Activated naive CD4-positive, alpha-beta T cell treated with anti-CD3 and anti-CD28 coated beads, Interleukin-2, amount 10 ng/mL, durations not matched to agents 7 days and 5 days (primary cell): ENCODE data around the gene COPZ1.
"Not testable (repeated sequence)": the region's sequence is repeated elsewhere in the genome, so short reads cannot be mapped to it uniquely, and the experiment has no call there.

ENCODE experiments used
- CTCF ChIA-PET: fragments of 350-600 bp; sonication (Branson Sonifier 250); formaldehyde crosslinking; loops from one replicate; lab custom pipeline; 2021; ENCODE audit warnings: antibody characterized with exemption; lab: Charles Lee
- DNase-seq: peaks from one replicate; pipeline ENCODE4 v3.0.0-alpha.2; 2020
- H3K27ac Mint-ChIP-seq: one replicate; pipeline ENCODE4 v1.8.0; 2021; ENCODE audit warnings: mild to moderate bottlenecking, moderate library complexity, mixed read lengths
- H3K27me3 Mint-ChIP-seq: one replicate; pipeline ENCODE4 v1.8.0; 2021; ENCODE audit warnings: mild to moderate bottlenecking, mixed read lengths
- H3K36me3 Mint-ChIP-seq: one replicate; pipeline ENCODE4 v1.8.0; 2021; ENCODE audit warnings: mixed read lengths
- H3K4me1 Mint-ChIP-seq: one replicate; pipeline ENCODE4 v1.8.0; 2021; ENCODE audit warnings: mixed read lengths
- H3K4me3 Mint-ChIP-seq: one replicate; pipeline ENCODE4 v1.8.0; 2021; ENCODE audit warnings: mild to moderate bottlenecking, moderate library complexity, mixed read lengths
- H3K9me3 Mint-ChIP-seq: one replicate; pipeline ENCODE4 v1.8.0; 2021; ENCODE audit warnings: mixed read lengths

Gene COPZ1

GRCh38 chr12:54300732-54301427 is 24.1 kb upstream of the COPZ1 start, which contains the start of gene NFE2:
Gene NFE2 (minus strand): TSS chr12:54301015. CDS start chr12:54295248, 5,767 bp downstream.
- no peaks in the 10 kb centered on the region for H3K9me3 Mint-ChIP-seq
- H3K36me3 Mint-ChIP-seq: no peaks in the 10 kb centered on the region
- H3K27me3 Mint-ChIP-seq: peaks cover 91% of the 10 kb centered on the region
- peak; percentile 52 for DNase-seq
- peaks cover 24% of the 10 kb centered on the region for H3K4me1 Mint-ChIP-seq
- H3K4me3 Mint-ChIP-seq: no peak within 1 kb of the TSS
- CTCF ChIA-PET: interaction anchor here (0.6 to 2.2 kb wide), 5 partner anchors 8 to 77 kb away, joined by 3 to 13 read pairs (median 4); no protein-coding TSS in a partner anchor
- H3K27ac Mint-ChIP-seq: no peak within 1 kb of the TSS

GRCh38 chr12:54301428-54302048 is 23.4 kb upstream of the COPZ1 start:
- no peaks in the 10 kb centered on the region for H3K36me3 Mint-ChIP-seq
- CTCF ChIA-PET: interaction anchor here (0.6 to 2.2 kb wide), 5 partner anchors 9 to 76 kb away, joined by 3 to 13 read pairs (median 4); partner anchors contain the start of gene COPZ1
- no peaks in the 10 kb centered on the region for H3K9me3 Mint-ChIP-seq
- no peak overlapping the region for H3K4me3 Mint-ChIP-seq
- peaks cover 24% of the 10 kb centered on the region for H3K4me1 Mint-ChIP-seq
- H3K27me3 Mint-ChIP-seq: peaks cover 91% of the 10 kb centered on the region
- no peak for DNase-seq
- H3K27ac Mint-ChIP-seq: no peak overlapping the region

- H3K27me3 Mint-ChIP-seq: peaks cover 88% of the 10 kb centered on the region
- CTCF ChIA-PET: no interaction called here
- no peak overlapping the region for H3K4me3 Mint-ChIP-seq
- peaks cover 30% of the 10 kb centered on the region for H3K4me1 Mint-ChIP-seq
- no peaks in the 10 kb centered on the region for H3K36me3 Mint-ChIP-seq
- H3K27ac Mint-ChIP-seq: no peak overlapping the region
- no peak for DNase-seq
- no peaks in the 10 kb centered on the region for H3K9me3 Mint-ChIP-seq
These were observed 21.3 kb upstream of the COPZ1 start for GRCh38 chr12:54303640-54304039.

- Mint-ChIP-seq H3K27me3 (peaks cover 84% of the 10 kb centered on the region), H3K4me1 (peaks cover 30% of the 10 kb centered on the region), H3K9me3 (no peaks in the 10 kb centered on the region), H3K27ac (no peak overlapping the region), H3K36me3 (no peaks in the 10 kb centered on the region), H3K4me3 (no peak overlapping the region)
- DNase-seq: peak; percentile 29
- CTCF ChIA-PET: interaction anchor here (0.9 kb wide), 1 partner anchor 32 kb away, joined by 3 read pairs; no protein-coding TSS in a partner anchor
These were observed 20.6 kb upstream of the COPZ1 start for GRCh38 chr12:54304187-54304810.

GRCh38 chr12:54306925-54307741 is 17.8 kb upstream of the COPZ1 start:
- H3K36me3 Mint-ChIP-seq: no peaks in the 10 kb centered on the region
- no peak overlapping the region for H3K27ac Mint-ChIP-seq
- peaks cover 24% of the 10 kb centered on the region for H3K4me1 Mint-ChIP-seq
- DNase-seq: peak; percentile 33
- peaks cover 81% of the 10 kb centered on the region for H3K27me3 Mint-ChIP-seq
- CTCF ChIA-PET: interaction anchor here (0.6 to 2.4 kb wide), 7 partner anchors 9 to 157 kb away, joined by 3 to 11 read pairs (median 4); no protein-coding TSS in a partner anchor
- no peak overlapping the region for H3K4me3 Mint-ChIP-seq
- H3K9me3 Mint-ChIP-seq: no peaks in the 10 kb centered on the region

- H3K4me3 Mint-ChIP-seq: no peak overlapping the region
- peaks cover 12% of the 10 kb centered on the region for H3K4me1 Mint-ChIP-seq
- no peak overlapping the region for H3K27ac Mint-ChIP-seq
- H3K36me3 Mint-ChIP-seq: no peaks in the 10 kb centered on the region
- peaks cover 59% of the 10 kb centered on the region for H3K27me3 Mint-ChIP-seq
- H3K9me3 Mint-ChIP-seq: no peaks in the 10 kb centered on the region
- DNase-seq: no peak
- CTCF ChIA-PET: interaction anchor here (0.6 kb wide), 2 partner anchors 17 to 73 kb away, joined by 3 read pairs; no protein-coding TSS in a partner anchor
These were observed 13.9 kb upstream of the COPZ1 start for GRCh38 chr12:54311051-54311450.

GRCh38 chr12:54312309-54312708 is 12.6 kb upstream of the COPZ1 start:
- H3K4me1 Mint-ChIP-seq, H3K27ac Mint-ChIP-seq, H3K9me3 Mint-ChIP-seq, H3K4me3 Mint-ChIP-seq, DNase-seq, H3K36me3 Mint-ChIP-seq, CTCF ChIA-PET: not testable (repeated sequence)
- peaks cover 52% of the 10 kb centered on the region for H3K27me3 Mint-ChIP-seq

- H3K4me3 Mint-ChIP-seq: no peak overlapping the region
- H3K27ac Mint-ChIP-seq: no peak overlapping the region
- H3K4me1 Mint-ChIP-seq: peaks cover 15% of the 10 kb centered on the region
- no peaks in the 10 kb centered on the region for H3K36me3 Mint-ChIP-seq
- peaks cover 17% of the 10 kb centered on the region for H3K27me3 Mint-ChIP-seq
- CTCF ChIA-PET: interaction anchor here (1.3 kb wide), 1 partner anchor 16 kb away, joined by 3 read pairs; no protein-coding TSS in a partner anchor
- no peaks in the 10 kb centered on the region for H3K9me3 Mint-ChIP-seq
- no peak for DNase-seq
These were observed 3.6 kb upstream of the COPZ1 start for GRCh38 chr12:54321363-54321762.

- Mint-ChIP-seq H3K36me3 (peaks cover 16% of the 10 kb centered on the region), H3K4me3 (peak overlapping the region; percentile 88), H3K4me1 (peaks cover 51% of the 10 kb centered on the region), H3K27ac (peak overlapping the region; percentile 86)
- H3K27me3 Mint-ChIP-seq, H3K9me3 Mint-ChIP-seq, DNase-seq: not testable (repeated sequence)
- CTCF ChIA-PET: interaction anchor here (0.7 to 2.6 kb wide), 15 partner anchors 8 to 103 kb away, joined by 3 to 20 read pairs (median 4); no protein-coding TSS in a partner anchor
These were observed 645 bp downstream of the COPZ1 start for GRCh38 chr12:54325442-54326109.

- DNase-seq: no peak
- no peaks in the 10 kb centered on the region for H3K27me3 Mint-ChIP-seq
- CTCF ChIA-PET: interaction anchor here (1.0 to 1.9 kb wide), 2 partner anchors 8 to 40 kb away, joined by 3 to 12 read pairs; no protein-coding TSS in a partner anchor
- no peaks in the 10 kb centered on the region for H3K9me3 Mint-ChIP-seq
- H3K27ac Mint-ChIP-seq: peak overlapping the region; percentile 87
- peak overlapping the region; percentile 41 for H3K4me3 Mint-ChIP-seq
- H3K4me1 Mint-ChIP-seq: peaks cover 70% of the 10 kb centered on the region
- H3K36me3 Mint-ChIP-seq: peaks cover 24% of the 10 kb centered on the region
These were observed 3.8 kb downstream of the COPZ1 start for GRCh38 chr12:54328595-54329337.

GRCh38 chr12:54329759-54330158 is 4.8 kb downstream of the COPZ1 start:
- H3K27ac Mint-ChIP-seq: no peak overlapping the region
- peaks cover 24% of the 10 kb centered on the region for H3K36me3 Mint-ChIP-seq
- CTCF ChIA-PET: interaction anchor here (0.8 to 1.1 kb wide), 3 partner anchors 39 to 113 kb away, joined by 3 read pairs; no protein-coding TSS in a partner anchor

GRCh38 chr12:54330442-54330841 is 5.5 kb downstream of the COPZ1 start:
- peaks cover 60% of the 10 kb centered on the region for H3K4me1 Mint-ChIP-seq
- H3K4me3 Mint-ChIP-seq: no peak overlapping the region
- CTCF ChIA-PET: interaction anchor here (0.8 to 1.1 kb wide), 2 partner anchors 69 to 114 kb away, joined by 3 read pairs; no protein-coding TSS in a partner anchor
- H3K27ac Mint-ChIP-seq: peak overlapping the region; percentile 63
- no peak for DNase-seq
- no peaks in the 10 kb centered on the region for H3K9me3 Mint-ChIP-seq
- H3K27me3 Mint-ChIP-seq: no peaks in the 10 kb centered on the region
- peaks cover 24% of the 10 kb centered on the region for H3K36me3 Mint-ChIP-seq

More at GRCh38 chr12:54329759-54330158, 4.8 kb downstream of the COPZ1 start:
- no peak for DNase-seq
- H3K4me1 Mint-ChIP-seq: peaks cover 66% of the 10 kb centered on the region
- no peaks in the 10 kb centered on the region for H3K9me3 Mint-ChIP-seq
- no peak overlapping the region for H3K4me3 Mint-ChIP-seq
- no peaks in the 10 kb centered on the region for H3K27me3 Mint-ChIP-seq
